ENCODE results near the gene THEM4.
A peak's percentile ranks its signal among the peaks of the same experiment; 100 is the strongest.

Gene THEM4

DNA sequence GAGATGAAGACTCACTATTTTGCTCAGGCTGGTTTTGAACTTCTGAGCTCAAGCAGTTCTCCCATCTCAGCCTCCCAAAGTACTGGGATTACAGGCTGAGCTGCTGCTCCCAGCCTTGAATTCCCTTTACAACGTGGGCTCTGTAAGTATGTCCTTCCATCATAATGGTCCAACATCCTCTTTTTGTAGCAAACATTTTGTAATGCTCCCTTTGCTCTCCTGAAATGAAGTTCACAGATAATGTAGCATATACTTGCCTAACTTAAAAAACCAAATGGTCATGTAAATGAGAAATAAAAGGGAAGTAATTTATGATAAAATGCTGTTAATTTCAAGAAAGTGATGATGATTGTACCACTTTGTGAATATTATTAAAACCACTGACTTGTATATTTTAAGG is 30.5 kb upstream of the THEM4 start:
- TF ChIP-seq, protein P1, sequence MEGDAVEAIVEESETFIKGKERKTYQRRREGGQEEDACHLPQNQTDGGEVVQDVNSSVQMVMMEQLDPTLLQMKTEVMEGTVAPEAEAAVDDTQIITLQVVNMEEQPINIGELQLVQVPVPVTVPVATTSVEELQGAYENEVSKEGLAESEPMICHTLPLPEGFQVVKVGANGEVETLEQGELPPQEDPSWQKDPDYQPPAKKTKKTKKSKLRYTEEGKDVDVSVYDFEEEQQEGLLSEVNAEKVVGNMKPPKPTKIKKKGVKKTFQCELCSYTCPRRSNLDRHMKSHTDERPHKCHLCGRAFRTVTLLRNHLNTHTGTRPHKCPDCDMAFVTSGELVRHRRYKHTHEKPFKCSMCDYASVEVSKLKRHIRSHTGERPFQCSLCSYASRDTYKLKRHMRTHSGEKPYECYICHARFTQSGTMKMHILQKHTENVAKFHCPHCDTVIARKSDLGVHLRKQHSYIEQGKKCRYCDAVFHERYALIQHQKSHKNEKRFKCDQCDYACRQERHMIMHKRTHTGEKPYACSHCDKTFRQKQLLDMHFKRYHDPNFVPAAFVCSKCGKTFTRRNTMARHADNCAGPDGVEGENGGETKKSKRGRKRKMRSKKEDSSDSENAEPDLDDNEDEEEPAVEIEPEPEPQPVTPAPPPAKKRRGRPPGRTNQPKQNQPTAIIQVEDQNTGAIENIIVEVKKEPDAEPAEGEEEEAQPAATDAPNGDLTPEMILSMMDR (IDR thresholded peaks at IDR 0.05): no peak

DNA sequence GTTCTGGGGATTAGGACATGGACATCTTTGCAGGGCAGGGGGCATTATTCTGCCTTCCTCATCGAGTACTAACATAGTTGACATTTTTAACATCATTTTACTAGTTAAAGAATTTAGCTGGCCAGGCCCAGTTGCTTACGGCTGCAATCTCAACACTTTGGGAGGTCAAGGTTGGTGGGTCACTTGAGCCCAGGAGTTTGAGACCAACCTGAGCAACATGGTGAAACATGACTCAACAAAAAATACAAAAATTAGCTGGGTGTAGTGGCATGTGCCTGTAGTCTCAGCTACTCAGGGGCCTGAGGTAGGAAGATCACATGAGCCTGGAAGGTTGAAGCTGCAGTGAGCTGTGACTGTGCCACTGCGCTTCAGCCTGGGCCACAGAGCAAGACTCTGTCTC is 29.8 kb upstream of the THEM4 start:
- TF ChIP-seq, protein P1 (IDR thresholded peaks at IDR 0.05): no peak

DNA sequence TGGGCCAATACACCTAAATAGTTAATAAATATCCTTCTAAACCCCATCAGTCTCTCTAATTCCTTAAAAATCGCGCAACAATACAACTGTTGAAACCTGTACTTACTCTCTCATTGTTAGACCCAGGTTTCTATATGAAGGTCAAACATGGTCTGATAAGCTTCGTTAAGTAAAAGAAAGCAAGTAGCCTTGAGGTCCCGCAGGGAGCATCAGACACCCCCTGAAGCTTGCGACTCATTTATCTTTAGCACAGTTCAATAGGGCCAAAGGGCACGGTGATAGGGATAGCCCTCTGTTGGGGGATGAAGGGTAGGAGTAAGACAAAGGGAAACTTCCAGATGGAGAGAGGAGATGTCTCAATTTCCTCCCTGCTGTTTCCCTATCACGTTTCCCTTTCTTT is 27.3 kb upstream of the THEM4 start:
- TF ChIP-seq, protein P1 (IDR thresholded peaks at IDR 0.05): no peak

DNA sequence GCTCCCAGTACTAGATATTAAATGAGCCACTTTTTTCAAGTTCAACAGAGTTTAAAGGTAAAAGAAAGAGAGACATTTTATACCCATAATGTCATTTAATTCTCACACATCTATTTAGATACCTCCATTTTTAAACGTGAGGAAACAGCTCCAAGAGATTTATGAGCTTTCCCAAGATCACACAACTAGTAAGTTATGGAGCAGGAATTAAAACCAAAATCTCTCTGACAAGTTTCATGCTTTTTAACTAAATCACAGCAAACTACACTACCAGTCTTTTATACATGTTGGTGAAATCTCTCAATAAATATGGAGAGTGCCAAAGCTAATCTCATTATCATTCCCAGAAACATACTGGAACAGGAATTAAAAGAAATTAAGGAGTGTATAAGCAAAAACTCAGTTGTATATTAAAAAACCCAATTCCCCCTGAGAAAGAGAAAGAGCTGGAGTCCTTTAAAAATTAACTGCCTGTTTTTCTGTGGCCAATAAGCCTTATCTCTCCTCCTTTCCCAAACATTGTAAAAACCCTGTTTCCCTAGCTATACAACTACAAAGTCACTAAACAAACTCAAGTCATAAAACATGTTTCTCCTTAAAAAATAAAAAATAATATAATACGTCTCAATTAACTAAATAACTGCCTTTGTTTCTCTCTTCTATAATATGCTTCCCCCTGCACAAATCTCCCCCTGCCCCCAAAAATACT is 26.7 kb upstream of the THEM4 start:
- TF ChIP-seq, protein P1 (IDR thresholded peaks at IDR 0.05): no peak

DNA sequence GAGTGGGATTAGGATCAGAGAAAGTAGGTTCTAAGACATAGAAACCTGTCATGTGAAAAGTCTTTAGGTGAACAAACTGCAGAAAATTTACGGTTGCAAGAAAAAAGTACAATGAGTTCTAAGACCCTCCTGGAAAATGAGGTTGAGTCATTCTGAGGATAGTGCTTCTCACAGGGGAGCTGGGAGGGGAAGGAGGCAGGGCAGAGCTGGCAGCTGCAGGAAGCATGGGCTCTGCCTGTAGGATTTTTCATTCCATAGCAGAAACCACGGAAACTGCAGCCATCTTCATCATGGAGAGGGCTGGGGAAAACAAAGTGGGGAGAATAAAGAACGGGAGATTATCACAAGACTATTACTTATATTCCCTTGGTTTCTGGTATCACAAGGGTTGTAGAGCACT is 25.8 kb upstream of the THEM4 start:
- TF ChIP-seq, protein P1 (IDR thresholded peaks at IDR 0.05): no peak

DNA sequence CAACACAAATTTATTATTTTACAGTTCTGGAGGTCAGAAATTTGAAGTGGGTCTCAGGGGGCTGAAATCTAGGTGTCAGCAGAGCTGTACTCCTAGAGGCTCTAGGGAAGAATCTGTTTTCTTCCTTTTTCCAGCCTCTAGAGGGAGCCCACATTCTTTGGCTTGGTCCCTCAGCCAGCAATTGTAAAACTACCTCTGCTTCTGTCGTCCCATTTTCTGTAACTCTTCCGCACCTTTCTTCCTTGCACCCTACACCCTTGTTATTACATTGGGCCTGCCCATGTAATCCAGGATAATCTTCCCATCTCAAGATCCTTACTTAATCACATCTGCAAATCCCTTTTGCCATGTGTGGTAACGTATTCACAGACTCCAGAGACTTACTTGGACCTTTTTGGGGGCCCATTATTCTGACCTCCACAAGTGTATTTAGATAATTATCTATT is 24.8 kb upstream of the THEM4 start:
- TF ChIP-seq, protein P1 (IDR thresholded peaks at IDR 0.05): peak; percentile 87

DNA sequence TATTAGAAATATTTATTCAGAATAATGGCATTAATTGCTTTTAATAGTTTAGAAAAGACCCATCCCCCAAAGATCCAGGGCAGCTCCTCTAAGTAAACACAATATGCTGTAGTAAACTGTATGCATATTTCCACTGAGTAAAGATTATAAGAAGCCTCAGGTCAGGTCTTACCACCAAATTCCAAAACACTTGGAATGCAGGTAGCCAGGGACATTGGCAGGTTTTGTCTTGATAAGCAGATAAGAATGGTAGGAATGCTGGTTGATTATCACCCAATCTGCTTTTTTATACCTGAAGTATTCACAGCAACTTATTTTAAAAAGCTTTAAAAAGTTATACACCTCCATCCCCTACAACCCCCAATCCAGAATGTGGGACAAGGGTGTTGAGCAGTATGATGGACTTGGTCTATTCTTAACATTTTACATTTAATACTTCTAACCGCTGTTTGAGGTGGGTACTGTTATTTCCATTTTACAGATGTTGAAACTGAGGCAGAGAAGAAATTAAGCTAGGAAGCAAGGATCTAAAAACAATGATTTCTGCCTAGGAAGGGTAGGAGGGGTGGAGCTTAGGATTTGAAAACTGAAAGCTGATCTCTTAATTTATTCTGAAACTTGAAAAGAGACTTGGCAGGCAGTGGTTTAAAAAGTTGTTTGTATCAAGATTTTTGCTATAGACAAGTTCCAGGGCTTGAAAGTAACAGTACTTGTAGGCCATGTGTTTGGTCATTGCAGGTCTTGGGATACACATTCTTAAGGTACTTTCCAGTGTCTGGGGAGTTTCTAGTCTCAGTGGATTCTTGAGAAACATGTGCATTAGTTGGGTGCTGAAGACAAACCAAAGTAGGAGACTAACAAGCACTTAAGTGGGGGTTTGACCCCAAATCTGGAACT is 15.6 kb upstream of the THEM4 start:
- TF ChIP-seq, protein P1 (IDR thresholded peaks at IDR 0.05): no peak
